GM19397 (cell line): ENCODE results near the gene WFDC11.
"Not testable (repeated sequence)": the region's sequence is repeated elsewhere in the genome, so short reads cannot be mapped to it uniquely, and the experiment has no call there.

Experiments used
- ATAC-seq: cut with Tn5 transposase; IDR thresholded peaks from one replicate; pipeline ENCODE4 v1.9.1; 2021; ENCODE audit warnings: mild to moderate bottlenecking, moderate library complexity; ENCODE audit not compliant: unreplicated experiment

WFDC11 gene

DNA sequence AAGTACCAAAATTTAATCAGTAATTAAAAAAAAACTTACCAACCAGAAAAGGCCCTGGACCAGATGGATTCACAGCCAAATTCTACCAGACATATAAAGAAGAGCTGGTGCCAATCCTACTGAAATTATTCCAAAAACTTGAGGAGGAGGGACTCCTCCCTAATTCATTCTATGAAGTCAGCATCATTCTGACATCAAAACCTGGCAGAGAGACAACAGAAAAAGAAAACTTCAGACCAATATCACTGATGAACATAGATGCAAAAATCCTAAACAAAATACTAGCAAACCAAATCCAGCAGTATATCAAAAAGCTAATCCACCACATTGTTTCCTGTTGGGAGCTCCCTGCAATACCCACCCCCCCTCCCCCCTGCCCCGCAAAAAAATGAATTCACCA lies at the start of gene WFDC11:
Gene WFDC11 (minus strand): TSS at position 101 of the 400 bp plus-strand sequence. CDS start 19,639 bp downstream, outside the sequence.
- no peak for ATAC-seq

DNA sequence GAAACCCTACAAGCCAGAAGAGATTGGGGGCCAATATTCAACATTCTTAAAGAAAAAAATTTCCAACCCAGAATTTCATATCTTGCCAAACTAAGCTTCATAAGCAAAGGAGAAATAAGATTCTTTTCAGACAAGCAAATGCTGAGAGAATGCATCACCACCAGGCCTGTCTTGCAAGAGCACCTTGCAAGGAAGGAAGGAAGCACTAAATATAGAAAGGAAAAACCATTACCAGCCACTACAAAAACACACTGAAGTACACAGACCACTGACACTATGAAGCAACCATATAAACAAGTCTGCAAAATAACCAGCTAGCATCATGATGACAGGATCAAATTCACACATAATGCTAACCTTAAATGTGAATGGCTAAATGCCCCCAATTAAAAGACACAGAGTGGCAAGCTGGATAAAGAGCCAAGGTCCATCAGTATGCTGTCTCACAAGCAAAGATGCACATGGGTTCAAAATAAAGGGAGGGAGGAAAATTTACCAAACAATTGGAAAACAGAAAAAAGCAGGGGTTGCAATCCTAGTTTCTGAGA lies 46.2 kb upstream of the WFDC11 start:
- ATAC-seq = not testable (repeated sequence)

- ATAC-seq = no peak
Observed at GRCh38 chr20:45704969-45705637, 35.1 kb upstream of the WFDC11 start, which contains the start of gene WFDC10B. TSS of gene WFDC10B (minus strand) at chr20:45705019. CDS start at chr20:45685992, 19,027 bp downstream.

DNA sequence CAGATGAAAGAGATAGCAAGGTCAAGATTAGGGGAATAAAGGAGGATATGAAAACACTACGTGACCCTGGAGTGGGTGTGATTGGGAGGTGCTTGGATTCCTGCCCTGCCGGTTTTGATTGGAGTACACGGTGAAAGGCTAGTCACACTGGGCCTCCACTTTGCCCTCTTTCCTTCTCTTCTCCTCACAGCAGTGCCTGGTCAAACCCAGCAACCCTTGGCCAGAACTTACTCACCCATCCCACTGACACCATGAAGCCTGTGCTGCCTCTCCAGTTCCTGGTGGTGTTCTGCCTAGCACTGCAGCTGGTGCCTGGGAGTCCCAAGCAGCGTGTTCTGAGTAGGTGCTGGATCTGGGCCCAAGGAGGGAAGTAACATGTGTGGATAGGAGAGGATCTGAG lies 31.8 kb upstream of the WFDC11 start, which contains the start of gene WFDC13:
Gene WFDC13 (plus strand): TSS at position 166 of the 400 bp plus-strand sequence. CDS start 86 bp downstream, at position 252.
- ATAC-seq = no peak

DNA sequence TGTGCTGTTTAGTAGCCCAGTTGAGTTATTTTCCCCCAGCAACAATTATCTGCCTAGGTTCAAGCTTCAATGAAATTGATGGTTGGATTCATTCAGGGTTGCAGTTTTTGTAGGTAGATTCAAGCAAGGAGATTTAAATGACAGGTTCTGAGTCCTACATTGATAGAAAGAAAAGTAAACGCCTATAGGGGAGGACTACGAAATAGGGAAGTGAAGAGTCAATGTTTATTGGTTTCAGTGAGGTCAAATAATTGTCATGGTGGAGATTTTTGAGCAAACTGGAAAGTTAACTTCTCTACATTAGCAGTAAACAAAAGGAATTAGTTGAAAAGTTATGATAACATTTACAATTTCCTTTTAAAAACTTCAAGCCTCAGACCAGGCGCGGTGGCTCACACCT lies 31.1 kb upstream of the WFDC11 start:
- no peak for ATAC-seq

- no peak for ATAC-seq
Observed at GRCh38 chr20:45695496-45695895, 25.5 kb upstream of the WFDC11 start.

DNA sequence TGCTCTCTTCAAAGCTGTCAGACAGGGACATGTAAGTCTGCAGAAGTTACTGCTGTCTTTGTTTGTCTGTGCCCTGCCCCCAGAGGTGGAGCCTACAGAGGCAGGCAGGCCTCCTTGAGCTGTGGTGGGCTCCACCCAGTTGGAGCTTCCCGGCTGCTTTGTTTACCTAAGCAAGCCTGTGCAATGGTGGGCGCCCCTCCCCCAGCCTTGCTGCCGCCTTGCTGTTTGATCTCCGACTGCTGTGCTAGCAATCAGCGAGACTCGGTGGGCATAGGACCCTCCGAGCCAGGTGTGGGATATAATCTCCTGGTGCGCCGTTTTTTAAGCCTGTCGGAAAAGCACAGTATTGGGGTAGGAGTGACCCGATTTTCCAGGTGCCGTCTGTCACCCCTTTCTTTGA lies 23.3 kb upstream of the WFDC11 start:
- ATAC-seq = not testable (repeated sequence)

DNA sequence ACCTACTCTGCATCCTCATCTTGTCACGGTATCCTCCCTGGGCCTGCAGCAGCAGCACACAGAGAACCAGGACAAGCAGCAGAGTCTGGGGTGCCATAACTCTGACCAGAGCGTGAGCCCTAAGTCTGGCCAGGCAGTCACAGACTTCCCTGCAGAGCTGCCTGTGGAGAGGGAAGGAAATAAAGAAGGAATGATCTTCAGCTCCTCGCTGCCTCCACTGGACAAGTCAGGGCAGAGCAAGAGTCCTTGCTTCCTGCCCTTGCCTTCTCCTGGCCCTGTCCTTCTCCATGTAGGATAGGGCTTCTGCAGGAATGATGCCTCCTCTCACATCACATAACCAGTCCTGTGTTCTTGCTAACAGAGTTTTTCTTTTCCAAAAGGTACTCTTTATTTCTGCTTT lies 15.9 kb upstream of the WFDC11 start:
- ATAC-seq = no peak

DNA sequence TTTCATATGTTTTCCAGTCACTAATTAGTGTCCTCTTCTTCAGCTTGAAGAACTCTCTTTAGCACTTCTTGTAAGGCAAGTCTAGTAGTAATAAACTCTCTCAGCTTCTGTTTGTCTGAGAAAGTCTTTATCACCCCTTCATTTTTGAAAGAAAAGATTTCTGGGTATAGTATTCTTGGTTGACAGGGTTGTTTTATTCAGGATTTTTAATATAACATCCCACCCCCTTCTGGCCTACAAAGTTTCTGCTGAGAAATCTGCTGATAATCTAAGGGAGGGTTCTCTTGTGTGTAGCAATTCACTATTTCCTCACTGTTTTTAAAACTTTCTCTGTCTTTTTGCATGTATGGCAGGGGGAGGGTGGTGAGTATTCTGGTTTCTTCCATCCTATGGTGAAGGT lies 9.6 kb upstream of the WFDC11 start:
- no peak for ATAC-seq

- ATAC-seq = no peak
Observed at GRCh38 chr20:45672765-45673164, 2.7 kb upstream of the WFDC11 start.

- not testable (repeated sequence) for ATAC-seq
Observed at GRCh38 chr20:45657038-45657437, 13.0 kb downstream of the WFDC11 start.

DNA sequence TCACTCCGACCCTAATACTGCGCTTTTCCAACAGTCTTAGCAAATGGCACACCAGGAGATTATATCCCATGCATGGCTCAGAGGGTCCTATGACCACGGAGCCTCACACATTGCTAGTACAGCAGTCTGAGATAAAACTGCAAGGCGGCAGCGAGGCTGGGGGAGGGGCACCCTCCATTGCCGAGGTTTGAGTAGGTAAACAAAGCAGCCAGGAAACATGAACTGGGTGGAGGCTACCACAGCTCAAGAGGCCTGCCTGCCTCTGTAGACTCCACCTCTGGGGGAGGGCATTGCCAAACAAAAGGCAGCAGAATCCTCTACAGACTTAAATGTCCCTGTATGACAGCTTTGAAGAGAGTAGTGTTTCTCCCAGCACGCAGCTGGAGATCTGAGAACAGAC lies 18.3 kb downstream of the WFDC11 start:
- ATAC-seq = not testable (repeated sequence)

- ATAC-seq = no peak
Observed at GRCh38 chr20:45649312-45649863, 20.7 kb downstream of the WFDC11 start.

GRCh38 chr20:45647441-45648050 lies 22.5 kb downstream of the WFDC11 start:
- no peak for ATAC-seq

DNA sequence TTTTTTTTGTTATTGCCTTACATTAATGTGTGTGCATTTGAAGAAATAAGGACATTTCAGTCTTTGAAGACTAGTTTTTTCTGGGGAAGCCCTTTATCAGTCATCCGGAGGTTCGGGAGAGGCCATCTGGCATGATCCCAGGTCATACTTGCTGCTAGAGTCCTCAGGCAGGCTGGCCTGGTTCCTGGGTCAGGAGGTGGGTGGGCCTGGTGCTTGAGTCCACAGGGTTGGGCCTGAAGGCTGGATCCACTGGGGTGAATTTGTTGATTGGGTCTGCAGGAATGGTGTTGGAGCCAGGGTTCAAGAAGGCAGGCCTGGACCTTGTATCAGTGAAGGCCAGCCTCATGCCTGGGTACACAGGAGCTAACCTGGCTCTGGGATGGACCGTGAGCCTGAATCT lies 23.2 kb downstream of the WFDC11 start:
- no peak for ATAC-seq

- ATAC-seq = not testable (repeated sequence)
Observed at GRCh38 chr20:45645869-45646268, 24.2 kb downstream of the WFDC11 start.

GRCh38 chr20:45641076-45641475 lies 29.0 kb downstream of the WFDC11 start:
- not testable (repeated sequence) for ATAC-seq

DNA sequence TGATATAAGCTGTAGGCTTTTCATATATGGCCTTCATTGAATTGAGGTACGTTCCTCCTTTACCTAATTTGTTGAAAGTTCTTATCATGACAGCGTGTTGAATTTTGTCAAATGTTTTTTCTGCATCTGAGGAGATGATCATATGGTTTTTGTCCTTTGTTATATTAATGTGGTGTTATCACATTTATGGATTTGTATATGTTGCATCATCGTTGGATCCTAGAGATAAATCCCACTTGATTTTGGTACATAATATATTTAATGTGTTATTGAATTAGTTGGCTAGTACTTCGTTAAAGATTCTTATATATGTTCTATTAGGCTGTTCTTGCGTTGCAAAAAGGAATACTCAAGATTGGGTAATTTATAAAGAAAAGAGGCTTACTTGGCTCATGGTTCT lies 30.4 kb downstream of the WFDC11 start:
- ATAC-seq = no peak

- no peak for ATAC-seq
Observed at GRCh38 chr20:45636513-45636912, 33.5 kb downstream of the WFDC11 start.

DNA sequence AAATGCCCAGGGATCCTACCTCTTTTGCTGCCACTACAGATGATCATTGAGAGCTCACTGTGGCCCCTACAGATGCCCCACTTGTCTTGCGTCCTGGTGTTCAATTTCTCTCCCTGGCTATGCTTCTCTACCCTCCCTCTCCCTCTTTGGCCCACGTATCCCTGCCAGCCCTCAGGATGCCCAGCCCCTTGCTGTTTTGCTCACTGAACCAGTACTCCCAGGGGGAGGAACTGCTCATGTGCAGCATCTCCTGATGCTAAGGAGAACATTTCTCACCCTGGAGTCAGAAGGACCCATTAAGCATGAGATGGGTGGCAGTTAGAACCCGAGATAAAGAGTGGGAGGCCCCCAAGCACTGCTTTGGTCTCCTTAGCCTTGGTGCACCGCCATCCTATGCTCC lies 38.9 kb downstream of the WFDC11 start, which contains the start of gene WFDC9:
Gene WFDC9 (minus strand): TSS at position 101 of the 400 bp plus-strand sequence. CDS start 21,103 bp downstream, outside the sequence.
- no peak for ATAC-seq

GRCh38 chr20:45630371-45630770 lies 39.7 kb downstream of the WFDC11 start:
- no peak for ATAC-seq
